Gastrocnemius medialis (tissue), 4 donors: ENCODE measurements around the gene TMPRSS13. TPM values are rescaled to one million over a fixed set of nuclear protein-coding genes. Genes with fewer than 3 reads are reported as not detected.

ENCODE experiments used
- ATAC-seq, 2 donors: fragments of 150-250 bp; one replicate each; pipeline ENCODE4 v1.9.1; 2016
- DNase-seq, 2 donors: peaks; one replicate each; pipeline ENCODE4 v3.0.0-alpha.2; 2019
- H3K27ac ChIP-seq, 4 donors: fragments of 200-600 bp; sonication (generic); 1 replicate in 1 of 4; 2 replicates in 3 of 4; pipeline ENCODE4 v1.5.1; 2016 to 2018; ENCODE audit warnings: mild to moderate bottlenecking in 2 of 4, moderate library complexity in 1 of 4
- H3K27me3 ChIP-seq, 3 donors: fragments of 200-600 bp; sonication (generic) in 2 of 3; 1 replicate in 1 of 3; 2 replicates in 2 of 3; pipeline versions ENCODE4 v1.5.1 to v1.6.0; 2016 to 2019; ENCODE audit warnings: mild to moderate bottlenecking in 1 of 3, moderate library complexity in 1 of 3
- H3K36me3 ChIP-seq, 2 donors: fragments of 200-600 bp; sonication (generic) in 1 of 2; one replicate each; pipeline ENCODE4 v1.5.1; 2017 to 2018
- H3K4me1 ChIP-seq, 2 donors: fragments of 200-600 bp; sonication (generic) in 1 of 2; one replicate each; pipeline ENCODE4 v1.5.1; 2016 to 2017; ENCODE audit warnings: mild to moderate bottlenecking in 2 of 2
- H3K4me3 ChIP-seq, 4 donors: fragments of 200-600 bp; sonication (generic) in 3 of 4; 1 replicate in 1 of 4; 2 replicates in 3 of 4; pipeline ENCODE4 v1.5.1; 2016 to 2019; ENCODE audit warnings: mild to moderate bottlenecking in 2 of 4
- H3K9me3 ChIP-seq, 3 donors: fragments of 200-600 bp; sonication (generic) in 2 of 3; 1 replicate in 1 of 3; 2 replicates in 2 of 3; pipeline ENCODE4 v1.5.1; 2016 to 2019
- POLR2A ChIP-seq, 2 donors: fragments of 450-650 bp; IDR thresholded peaks; one replicate each; pipeline ENCODE4 v1.6.1; 2017; ENCODE audit warnings: antibody characterized with exemption in 2 of 2, mild to moderate bottlenecking in 2 of 2, moderate library complexity in 2 of 2
- in situ Hi-C, 4 donors: fragments of 200-750 bp; cut with MboI; loops; one replicate each; pipeline versions ENCODE4 v1.15.0 to v1.8.0; 2017; ENCODE audit warnings: low sequenced_read_pairs in 4 of 4
- intact Hi-C: fragments of 100-400 bp; cut with DNase I; formaldehyde crosslinking; loops from one replicate; pipeline ENCODE4 v1.15.1; 2023; ENCODE audit warnings: low total_unique reads
- total RNA-seq, 4 donors: library from RNA; depleted of rRNA; stranded (reverse); fragments of >200 nt; gene quantifications; one replicate each; pipeline versions ENCODE4 v1.1.0 to v1.2.3, GENCODE V29; 2016
- TF ChIP-seq, protein P1 (sequence below), 5 experiments: fragments of 450-650 bp in 3 of 5; fragments of 200-600 bp in 2 of 5; sonication (generic) in 2 of 5; IDR thresholded peaks in 4 of 5; conservative IDR thresholded peaks in 1 of 5; 1 replicate in 4 of 5; 2 replicates in 1 of 5; pipeline ENCODE4 v1.5.1; 2016 to 2019; ENCODE audit warnings: antibody characterized with exemption in 5 of 5, mild to moderate bottlenecking in 3 of 5, moderate library complexity in 3 of 5

TMPRSS13 gene
- total RNA-seq, 4 donors from 2014 or later, result not detected

DNA sequence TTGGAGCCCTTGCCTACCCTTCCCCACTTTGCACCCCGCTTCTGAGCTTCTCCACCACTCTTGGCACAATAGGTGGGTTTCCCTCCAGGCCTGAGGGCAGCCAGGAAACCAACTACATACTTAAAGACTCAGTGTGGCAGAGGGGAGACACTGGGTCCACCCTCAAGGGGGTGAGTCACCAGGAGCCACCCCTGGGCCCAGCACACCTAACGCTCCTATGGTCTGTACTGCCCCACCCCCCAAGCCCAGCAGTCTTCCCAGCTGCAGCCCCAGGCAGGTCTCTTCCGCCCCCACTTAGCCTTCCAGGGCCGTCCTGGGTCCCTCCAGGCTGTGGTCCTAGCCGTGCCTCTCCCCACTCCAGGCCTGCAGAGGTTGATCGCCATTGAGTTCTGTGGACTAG lies 3.2 kb upstream of the TMPRSS13 start:
- H3K9me3 ChIP-seq, result no peaks in the 10 kb centered on the region
- H3K27me3 ChIP-seq, result peaks cover 0 to 9% (median 0%) of the 10 kb centered on the region in 3 donors
- in situ Hi-C loops, result no loop called here
- no peaks in the 10 kb centered on the region for H3K4me1 ChIP-seq
- DNase-seq, result no peak
- ATAC-seq, result no peak
- TF ChIP-seq, protein P1, sequence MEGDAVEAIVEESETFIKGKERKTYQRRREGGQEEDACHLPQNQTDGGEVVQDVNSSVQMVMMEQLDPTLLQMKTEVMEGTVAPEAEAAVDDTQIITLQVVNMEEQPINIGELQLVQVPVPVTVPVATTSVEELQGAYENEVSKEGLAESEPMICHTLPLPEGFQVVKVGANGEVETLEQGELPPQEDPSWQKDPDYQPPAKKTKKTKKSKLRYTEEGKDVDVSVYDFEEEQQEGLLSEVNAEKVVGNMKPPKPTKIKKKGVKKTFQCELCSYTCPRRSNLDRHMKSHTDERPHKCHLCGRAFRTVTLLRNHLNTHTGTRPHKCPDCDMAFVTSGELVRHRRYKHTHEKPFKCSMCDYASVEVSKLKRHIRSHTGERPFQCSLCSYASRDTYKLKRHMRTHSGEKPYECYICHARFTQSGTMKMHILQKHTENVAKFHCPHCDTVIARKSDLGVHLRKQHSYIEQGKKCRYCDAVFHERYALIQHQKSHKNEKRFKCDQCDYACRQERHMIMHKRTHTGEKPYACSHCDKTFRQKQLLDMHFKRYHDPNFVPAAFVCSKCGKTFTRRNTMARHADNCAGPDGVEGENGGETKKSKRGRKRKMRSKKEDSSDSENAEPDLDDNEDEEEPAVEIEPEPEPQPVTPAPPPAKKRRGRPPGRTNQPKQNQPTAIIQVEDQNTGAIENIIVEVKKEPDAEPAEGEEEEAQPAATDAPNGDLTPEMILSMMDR (IDR thresholded peaks at IDR 0.05 in 4 of 5, conservative IDR thresholded peaks at IDR 0.05 in 1 of 5), result no peak
- no peak for TF ChIP-seq POLR2A (IDR thresholded peaks at IDR 0.05)
- intact Hi-C loops, result no loop called here
- no peak overlapping the region for H3K27ac ChIP-seq
- no peak overlapping the region for H3K4me3 ChIP-seq
- H3K36me3 ChIP-seq, result no peaks in the 10 kb centered on the region

DNA sequence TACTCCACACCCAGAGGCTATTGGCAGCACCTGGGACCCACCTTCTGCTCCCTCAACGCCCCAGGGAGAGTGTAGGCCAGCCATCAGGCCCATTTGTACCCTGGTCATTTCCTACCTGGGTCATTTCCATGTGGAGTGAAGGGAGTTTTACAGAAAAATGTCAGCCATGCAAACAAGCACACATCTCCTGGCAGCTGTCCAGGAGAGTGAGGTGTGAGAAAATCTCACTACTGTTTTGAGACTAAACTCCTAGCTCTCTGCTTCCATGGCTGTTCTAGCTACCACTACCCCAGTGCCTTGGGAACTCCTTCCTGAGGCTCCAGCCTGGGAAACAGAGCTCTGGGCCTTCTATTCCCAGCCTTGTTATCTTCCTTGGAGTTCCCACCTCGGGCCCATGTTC lies 2.8 kb upstream of the TMPRSS13 start:
- Histone ChIP-seq H3K27me3 (peaks cover 0 to 9% (median 0%) of the 10 kb centered on the region in 3 donors), H3K4me1 (no peaks in the 10 kb centered on the region), H3K9me3 (no peaks in the 10 kb centered on the region), H3K4me3 (no peak overlapping the region), H3K36me3 (no peaks in the 10 kb centered on the region), H3K27ac (no peak overlapping the region)
- intact Hi-C loops, result no loop called here
- no peak for DNase-seq
- in situ Hi-C loops, result no loop called here
- ATAC-seq, result no peak
- no peak for TF ChIP-seq POLR2A (IDR thresholded peaks at IDR 0.05)
- TF ChIP-seq, protein P1 (IDR thresholded peaks at IDR 0.05 in 4 of 5, conservative IDR thresholded peaks at IDR 0.05 in 1 of 5), result no peak

DNA sequence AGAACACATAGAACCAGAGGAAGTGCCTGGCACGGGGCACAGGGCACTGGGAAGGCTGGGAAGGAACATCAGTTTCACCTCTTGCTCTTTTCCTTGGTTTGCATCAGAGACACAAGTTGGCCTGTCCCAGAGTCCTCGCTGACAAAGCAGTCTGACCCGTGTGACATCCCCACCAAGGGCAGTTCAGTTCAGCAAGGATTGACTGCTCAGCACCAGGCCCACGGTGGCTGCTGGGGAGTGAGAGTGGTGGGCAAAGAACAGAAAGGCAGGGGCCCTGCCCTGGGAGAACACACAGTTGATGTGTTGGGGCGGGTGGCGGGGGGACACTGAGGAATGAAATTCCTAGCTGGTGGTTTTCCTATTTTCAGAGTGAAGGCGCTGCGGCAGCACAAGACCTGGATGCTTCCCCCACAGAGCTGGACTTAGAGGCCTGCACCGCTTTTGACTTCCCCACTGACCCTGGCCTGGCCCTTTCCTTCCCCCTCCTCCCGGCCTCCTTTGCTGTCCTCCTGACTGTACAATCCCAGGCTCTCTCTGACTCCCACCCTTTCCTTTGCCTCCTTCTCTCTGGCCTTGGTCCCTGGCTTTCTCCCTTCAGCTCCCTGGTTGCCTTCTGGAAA lies 2.2 kb upstream of the TMPRSS13 start:
- ATAC-seq (no peak), DNase-seq (no peak)
- Histone ChIP-seq H3K4me1 (no peaks in the 10 kb centered on the region), H3K4me3 (no peak overlapping the region), H3K27ac (no peak overlapping the region), H3K36me3 (no peaks in the 10 kb centered on the region), H3K9me3 (no peaks in the 10 kb centered on the region), H3K27me3 (peaks cover 0 to 9% (median 0%) of the 10 kb centered on the region in 3 donors)
- in situ Hi-C loops, result no loop called here
- intact Hi-C loops, result no loop called here
- TF ChIP-seq, protein P1 (IDR thresholded peaks at IDR 0.05 in 4 of 5, conservative IDR thresholded peaks at IDR 0.05 in 1 of 5), result no peak
- no peak for TF ChIP-seq POLR2A (IDR thresholded peaks at IDR 0.05)

DNA sequence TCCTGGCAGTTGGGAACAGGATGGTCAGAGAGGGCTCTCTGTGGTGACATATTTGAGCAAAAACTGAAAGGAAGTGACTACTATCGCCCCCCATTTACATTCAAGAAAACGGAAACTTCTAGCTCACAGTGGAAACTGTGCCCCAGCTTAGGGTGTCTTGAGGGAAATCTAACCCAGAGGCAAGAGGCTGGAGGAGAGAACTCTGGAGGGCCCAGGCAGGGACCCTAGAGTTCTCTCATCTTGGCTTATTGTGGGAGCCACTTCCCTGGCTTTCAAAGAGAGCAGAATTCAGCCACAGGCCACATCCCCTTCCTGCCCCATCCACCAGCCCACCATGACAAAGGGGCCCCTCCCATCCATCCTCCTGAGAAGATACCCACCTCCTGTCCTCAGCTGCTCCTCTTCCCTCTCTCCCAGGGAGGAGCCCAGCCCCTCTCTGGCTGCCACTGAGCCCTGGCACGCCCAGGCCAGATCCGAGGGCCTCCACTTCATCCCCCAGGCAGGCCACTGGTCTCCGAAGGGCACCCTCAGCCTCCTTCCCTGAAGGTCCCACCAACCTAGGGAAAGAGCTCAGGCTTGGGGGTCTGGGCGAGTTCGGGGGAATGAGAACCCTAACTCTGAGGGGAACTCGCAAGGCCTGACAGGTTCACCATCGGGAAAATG lies 1.6 kb upstream of the TMPRSS13 start:
- Histone ChIP-seq H3K27me3 (peaks cover 0 to 9% (median 0%) of the 10 kb centered on the region in 3 donors), H3K9me3 (no peaks in the 10 kb centered on the region), H3K27ac (no peak overlapping the region), H3K4me3 (no peak overlapping the region), H3K36me3 (no peaks in the 10 kb centered on the region), H3K4me1 (no peaks in the 10 kb centered on the region)
- DNase-seq (no peak), ATAC-seq (no peak)
- intact Hi-C loops, result no loop called here
- TF ChIP-seq, protein P1 (IDR thresholded peaks at IDR 0.05 in 4 of 5, conservative IDR thresholded peaks at IDR 0.05 in 1 of 5), result no peak
- no peak for TF ChIP-seq POLR2A (IDR thresholded peaks at IDR 0.05)
- in situ Hi-C loops, result no loop called here
